Sciatic nerve (tissue), 1 donor: ENCODE data around the gene TNK1. TPM values are rescaled to one million over a fixed set of nuclear protein-coding genes. Genes with fewer than 3 reads are reported as not detected.

ENCODE experiments used
- total RNA-seq: library from RNA; stranded (reverse); fragmentation: NEBNext Ultra II Directional; extraction: Animal tissue kit (Norgen Biotek cat#: 25700); gene quantifications from one replicate; pipeline ENCODE4 v1.2.1, GENCODE V29; 2021
- donor health status: DM: no; HTN: no; CAD: no.

Gene TNK1
- total RNA-seq, 1 donor from 2014 or later: 6.1 TPM

Other genes with a start within 250 kb of the TNK1 start
- 2.3 TPM for gene ASGR1, start 201.7 kb upstream of the TNK1 start, total RNA-seq
- 32.2 TPM for gene DLG4, start 161.3 kb upstream of the TNK1 start, total RNA-seq
- 321 TPM for gene ACADVL, start 161.2 kb upstream of the TNK1 start, total RNA-seq
- gene DVL2, start 146.6 kb upstream of the TNK1 start, total RNA-seq: 49.1 TPM
- gene PHF23, start 141.6 kb upstream of the TNK1 start, total RNA-seq: 23.8 TPM
- gene GABARAP, start 138.6 kb upstream of the TNK1 start, total RNA-seq: 397 TPM
- 82.0 TPM for gene CTDNEP1, start 129.4 kb upstream of the TNK1 start, total RNA-seq
- gene ELP5, start 128.9 kb upstream of the TNK1 start, total RNA-seq: 26.7 TPM
- gene CLDN7, start 118.6 kb upstream of the TNK1 start, total RNA-seq: 4.1 TPM
- gene SLC2A4, start 99.4 kb upstream of the TNK1 start, total RNA-seq: 6.1 TPM
- gene YBX2, start 86.5 kb upstream of the TNK1 start, total RNA-seq: 2.1 TPM
- 168 TPM for gene EIF5A, start 73.5 kb upstream of the TNK1 start, total RNA-seq
- 53.8 TPM for gene GPS2, start 65.7 kb upstream of the TNK1 start, total RNA-seq
- 37.0 TPM for gene NEURL4, start 51.8 kb upstream of the TNK1 start, total RNA-seq
- 38.3 TPM for gene ACAP1, start 44.6 kb upstream of the TNK1 start, total RNA-seq
- gene KCTD11, start 28.9 kb upstream of the TNK1 start, total RNA-seq: 64.6 TPM
- not detected for gene TMEM95, start 25.9 kb upstream of the TNK1 start, total RNA-seq
- gene PLSCR3, start 13.4 kb downstream of the TNK1 start, total RNA-seq: 37.1 TPM
- 75.0 TPM for gene TMEM256, start 23.0 kb downstream of the TNK1 start, total RNA-seq
- 44.8 TPM for gene NLGN2, start 26.8 kb downstream of the TNK1 start, total RNA-seq
- gene SPEM1, start 39.2 kb downstream of the TNK1 start, total RNA-seq: not detected
- gene SPEM2, start 44.5 kb downstream of the TNK1 start, total RNA-seq: not detected
- not detected for gene SPEM3, start 47.8 kb downstream of the TNK1 start, total RNA-seq
- 3.0 TPM for gene TMEM102, start 54.3 kb downstream of the TNK1 start, total RNA-seq
- gene FGF11, start 58.4 kb downstream of the TNK1 start, total RNA-seq: 3.8 TPM
- 6.3 TPM for gene CHRNB1, start 64.0 kb downstream of the TNK1 start, total RNA-seq
- gene ZBTB4, start 98.5 kb downstream of the TNK1 start, total RNA-seq: 84.2 TPM
- not detected for gene SLC35G6, start 100.4 kb downstream of the TNK1 start, total RNA-seq
- gene POLR2A, start 103.3 kb downstream of the TNK1 start, total RNA-seq: 126 TPM
- gene TNFSF12, start 168.0 kb downstream of the TNK1 start, total RNA-seq: 63.9 TPM
- 32.7 TPM for gene TNFSF13, start 177.7 kb downstream of the TNK1 start, total RNA-seq
- 39.8 TPM for gene SENP3, start 180.8 kb downstream of the TNK1 start, total RNA-seq
- gene CD68, start 198.5 kb downstream of the TNK1 start, total RNA-seq: 83.0 TPM
- 21.4 TPM for gene MPDU1, start 202.8 kb downstream of the TNK1 start, total RNA-seq
- gene SOX15, start 209.0 kb downstream of the TNK1 start, total RNA-seq: 5.1 TPM
- 46.5 TPM for gene FXR2, start 233.8 kb downstream of the TNK1 start, total RNA-seq
- gene SAT2, start 246.7 kb downstream of the TNK1 start, total RNA-seq: 68.7 TPM
- 0.53 TPM for gene SHBG, start 249.0 kb downstream of the TNK1 start, total RNA-seq